Measurements from ENCODE around the gene KRTAP10-7.

DNA sequence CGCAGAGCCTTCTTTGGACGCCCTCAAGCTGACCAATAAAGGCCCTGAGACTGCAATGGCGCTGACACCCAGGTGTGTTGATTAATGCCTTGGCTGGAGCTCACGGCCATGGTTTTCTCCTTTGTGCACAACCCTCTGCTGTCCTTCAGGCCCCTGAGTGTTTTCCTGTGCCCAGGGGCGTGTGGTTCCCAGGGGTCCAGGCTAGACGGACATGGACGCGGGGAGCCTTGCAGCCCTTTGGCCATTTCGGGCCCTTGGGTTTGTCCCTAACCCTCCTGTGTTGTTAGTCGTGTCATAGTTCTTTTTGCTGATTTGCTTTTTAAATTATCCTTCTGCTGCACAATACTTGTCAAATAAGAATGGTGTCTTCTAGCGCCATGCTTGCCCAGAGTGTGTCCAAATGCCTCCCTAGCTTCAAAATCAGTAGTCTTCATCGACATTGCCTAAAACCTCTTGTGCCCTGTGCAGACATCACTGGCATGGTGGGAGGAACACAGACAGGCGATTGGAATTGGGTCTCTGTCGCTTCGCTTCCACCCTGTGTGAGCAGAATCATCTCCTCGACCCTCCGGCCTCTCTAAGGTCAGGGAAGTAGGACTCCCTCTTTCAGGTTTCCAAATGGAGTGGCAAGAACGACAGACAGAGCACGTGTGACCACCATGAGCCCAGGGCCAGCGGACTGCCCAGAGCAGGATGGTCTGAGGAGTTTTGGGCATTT, 24.9 kb upstream of the KRTAP10-7 start:
- TF ChIP-seq, protein P1, sequence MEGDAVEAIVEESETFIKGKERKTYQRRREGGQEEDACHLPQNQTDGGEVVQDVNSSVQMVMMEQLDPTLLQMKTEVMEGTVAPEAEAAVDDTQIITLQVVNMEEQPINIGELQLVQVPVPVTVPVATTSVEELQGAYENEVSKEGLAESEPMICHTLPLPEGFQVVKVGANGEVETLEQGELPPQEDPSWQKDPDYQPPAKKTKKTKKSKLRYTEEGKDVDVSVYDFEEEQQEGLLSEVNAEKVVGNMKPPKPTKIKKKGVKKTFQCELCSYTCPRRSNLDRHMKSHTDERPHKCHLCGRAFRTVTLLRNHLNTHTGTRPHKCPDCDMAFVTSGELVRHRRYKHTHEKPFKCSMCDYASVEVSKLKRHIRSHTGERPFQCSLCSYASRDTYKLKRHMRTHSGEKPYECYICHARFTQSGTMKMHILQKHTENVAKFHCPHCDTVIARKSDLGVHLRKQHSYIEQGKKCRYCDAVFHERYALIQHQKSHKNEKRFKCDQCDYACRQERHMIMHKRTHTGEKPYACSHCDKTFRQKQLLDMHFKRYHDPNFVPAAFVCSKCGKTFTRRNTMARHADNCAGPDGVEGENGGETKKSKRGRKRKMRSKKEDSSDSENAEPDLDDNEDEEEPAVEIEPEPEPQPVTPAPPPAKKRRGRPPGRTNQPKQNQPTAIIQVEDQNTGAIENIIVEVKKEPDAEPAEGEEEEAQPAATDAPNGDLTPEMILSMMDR (IDR thresholded peaks at IDR 0.05) = no peak
- TF ChIP-seq EZH2 (IDR thresholded peaks at IDR 0.05) (no peak), EZH2phosphoT487 (IDR thresholded peaks at IDR 0.05) (no peak)
